Aorta (tissue), 5 donors: ENCODE measurements around the gene TECRL. TPM values are rescaled to one million over a fixed set of nuclear protein-coding genes. Genes with fewer than 3 reads are reported as not detected.

Source experiments
- ATAC-seq: fragments of 200-7000 bp; cut with Tn5 transposase; one replicate; pipeline ENCODE4 v1.9.1; 2022; ENCODE audit warnings: moderate library complexity; ENCODE audit not compliant: low FRiP score
- DNase-seq, 2 donors: peaks; one replicate each; pipeline ENCODE4 v3.0.0-alpha.2; 2020
- H3K27ac ChIP-seq, 2 donors: one replicate each; pipeline ENCODE4 v1.5.1; 2013; ENCODE audit warnings: low read length in 2 of 2, mild to moderate bottlenecking in 2 of 2, moderate library complexity in 2 of 2, control low read depth in 1 of 2, inconsistent platforms in 1 of 2, low read depth in 1 of 2
- H3K27me3 ChIP-seq, 2 donors: one replicate each; pipeline ENCODE4 v1.6.1; 2013; ENCODE audit warnings: control low read depth in 1 of 2, low read length in 1 of 2, mild to moderate bottlenecking in 1 of 2, moderate library complexity in 1 of 2; ENCODE audit not compliant: insufficient read depth in 2 of 2, control insufficient read depth in 1 of 2
- H3K36me3 ChIP-seq, 2 donors: one replicate each; pipeline ENCODE4 v1.6.1; 2013; ENCODE audit warnings: control low read depth in 1 of 2, low read length in 1 of 2, mild to moderate bottlenecking in 1 of 2; ENCODE audit not compliant: insufficient read depth in 2 of 2, control insufficient read depth in 1 of 2
- H3K4me1 ChIP-seq, 2 donors: one replicate each; pipeline ENCODE4 v1.6.1; 2013; ENCODE audit warnings: low read length in 2 of 2, control low read depth in 1 of 2, mild to moderate bottlenecking in 1 of 2, moderate library complexity in 1 of 2; ENCODE audit not compliant: insufficient read depth in 2 of 2, control insufficient read depth in 1 of 2
- H3K4me3 ChIP-seq, 2 donors: one replicate each; pipeline ENCODE4 v1.5.1; 2013; ENCODE audit warnings: low read length in 2 of 2, control low read depth in 1 of 2, mild to moderate bottlenecking in 1 of 2
- H3K9me3 ChIP-seq: one replicate; pipeline ENCODE4 v1.6.1; 2013; ENCODE audit warnings: mild to moderate bottlenecking, low read length; ENCODE audit not compliant: control insufficient read depth
- WGBS, 2 donors: extraction: QIAGEN DNeasy Blood & Tissue Kit; methylation state at CpG; one replicate each; pipeline ENCODE4 v1.1.7; 2013; 5-methylcytosine and 5-hydroxymethylcytosine counted together
- intact Hi-C, 2 donors: fragments of 100-400 bp; cut with DNase I; formaldehyde crosslinking; loops; one replicate each; pipeline versions ENCODE4 v1.14.2 to v1.15.0; 2022
- polyA plus RNA-seq, 2 donors: library from polyadenylated mRNA; stranded (reverse); fragments of 200-250 nt; gene quantifications; one replicate each; pipeline ENCODE4 v1.2.3, GENCODE V29; 2013
- total RNA-seq, 2 donors: library from RNA; stranded (reverse); fragmentation: NEBNext Ultra II Directional; extraction: Animal tissue kit (Norgen Biotek cat#: 25700); gene quantifications; one replicate each; pipeline ENCODE4 v1.2.1, GENCODE V29; 2021
- donor health status: healthy with polysubstance abuse.
- donor health status: Bipolar disorder and iron deficiency.
- donor health status: DM: no; HTN: no; CAD: no.
- donor health status: DM: no; HTN: no; CAD: no.
- donor health status: DM: yes; HTN: yes; CAD: no.

TECRL gene
- total and polyA plus RNA-seq, 4 donors, result 0.13 to 1.0 TPM; not detected in 2

GRCh38 chr4:64388252-64388651, 21.0 kb downstream of the TECRL start:
- intact Hi-C loops, result no loop called here
- DNase-seq, result no peak
- Histone ChIP-seq H3K4me1 (no peaks in the 10 kb centered on the region), H3K9me3 (peaks cover 2% of the 10 kb centered on the region), H3K36me3 (no peaks in the 10 kb centered on the region), H3K27ac (no peak overlapping the region), H3K4me3 (no peak overlapping the region), H3K27me3 (no peaks in the 10 kb centered on the region)
- ATAC-seq, result no peak
- WGBS, 2 donors, result 84 to 100% methylated on average over 1 of the region's 1 CpG

GRCh38 chr4:64385220-64385619, 24.0 kb downstream of the TECRL start:
- ATAC-seq, result no peak
- H3K36me3 ChIP-seq, result no peaks in the 10 kb centered on the region
- whole genome bisulfite sequencing, 2 donors, result 83 to 87% methylated on average over 1 of the region's 1 CpG
- H3K4me3 ChIP-seq, result no peak overlapping the region
- no peak overlapping the region for H3K27ac ChIP-seq
- H3K27me3 ChIP-seq, result no peaks in the 10 kb centered on the region
- peaks cover 2% of the 10 kb centered on the region for H3K9me3 ChIP-seq
- DNase-seq, result no peak
- intact Hi-C loops, result no loop called here
- H3K4me1 ChIP-seq, result no peaks in the 10 kb centered on the region

- no peak overlapping the region for H3K27ac ChIP-seq
- no peaks in the 10 kb centered on the region for H3K4me1 ChIP-seq
- WGBS, 2 donors, result 86 to 91% methylated on average over 1 of the region's 1 CpG
- no peak for DNase-seq
- no peak overlapping the region for H3K4me3 ChIP-seq
- ATAC-seq, result no peak
- H3K27me3 ChIP-seq, result no peaks in the 10 kb centered on the region
- no peaks in the 10 kb centered on the region for H3K36me3 ChIP-seq
- intact Hi-C loops, result no loop called here
- H3K9me3 ChIP-seq, result peaks cover 2% of the 10 kb centered on the region
These were observed 24.7 kb downstream of the TECRL start for GRCh38 chr4:64384237-64385203.

GRCh38 chr4:64368741-64369140, 40.5 kb downstream of the TECRL start:
- H3K27me3 ChIP-seq, result no peaks in the 10 kb centered on the region
- no peak for DNase-seq
- H3K9me3 ChIP-seq, result no peaks in the 10 kb centered on the region
- intact Hi-C loops, result no loop called here
- H3K36me3 ChIP-seq, result no peaks in the 10 kb centered on the region
- H3K27ac ChIP-seq, result no peak overlapping the region
- no peaks in the 10 kb centered on the region for H3K4me1 ChIP-seq
- H3K4me3 ChIP-seq, result no peak overlapping the region
- 44 to 57% methylated on average over 1 of the region's 1 CpG for WGBS, 2 donors
- ATAC-seq, result no peak

- DNase-seq (no peak), ATAC-seq (no peak)
- Histone ChIP-seq H3K9me3 (no peaks in the 10 kb centered on the region), H3K27me3 (no peaks in the 10 kb centered on the region), H3K4me1 (no peaks in the 10 kb centered on the region), H3K36me3 (no peaks in the 10 kb centered on the region), H3K27ac (no peak overlapping the region), H3K4me3 (no peak overlapping the region)
- intact Hi-C loops, result no loop called here
These were observed 47.9 kb downstream of the TECRL start for GRCh38 chr4:64361399-64361740.

GRCh38 chr4:64360664-64361398, 48.4 kb downstream of the TECRL start:
- Histone ChIP-seq H3K4me1 (no peaks in the 10 kb centered on the region), H3K36me3 (no peaks in the 10 kb centered on the region), H3K27me3 (no peaks in the 10 kb centered on the region), H3K9me3 (no peaks in the 10 kb centered on the region), H3K27ac (no peak overlapping the region), H3K4me3 (no peak overlapping the region)
- ATAC-seq (peak; percentile 41), DNase-seq (no peak)
- intact Hi-C loops, result no loop called here
- 91 to 94% methylated on average over 8 of the region's 8 CpGs for WGBS, 2 donors

- Histone ChIP-seq H3K27ac (no peak overlapping the region), H3K36me3 (no peaks in the 10 kb centered on the region), H3K4me3 (no peak overlapping the region), H3K27me3 (no peaks in the 10 kb centered on the region), H3K9me3 (no peaks in the 10 kb centered on the region), H3K4me1 (no peaks in the 10 kb centered on the region)
- WGBS, 2 donors, result 51 to 55% methylated on average over 3 of the region's 3 CpGs
- intact Hi-C loops, result no loop called here
- no peak for DNase-seq
- no peak for ATAC-seq
These were observed 49.8 kb downstream of the TECRL start for GRCh38 chr4:64359489-64359888.

GRCh38 chr4:64353904-64354303, 55.3 kb downstream of the TECRL start:
- no peak for DNase-seq
- no peak for ATAC-seq
- Histone ChIP-seq H3K4me3 (no peak overlapping the region), H3K9me3 (no peaks in the 10 kb centered on the region), H3K27ac (no peak overlapping the region), H3K4me1 (no peaks in the 10 kb centered on the region), H3K36me3 (no peaks in the 10 kb centered on the region), H3K27me3 (no peaks in the 10 kb centered on the region)
- 26 to 57% methylated on average over 2 of the region's 2 CpGs for WGBS, 2 donors
- intact Hi-C loops, result no loop called here

GRCh38 chr4:64341711-64342110, 67.5 kb downstream of the TECRL start:
- 19 to 21% methylated on average over 3 of the region's 3 CpGs for WGBS, 2 donors
- DNase-seq (no peak), ATAC-seq (peak; percentile 29)
- H3K27ac ChIP-seq, result no peak overlapping the region
- H3K4me1 ChIP-seq, result no peaks in the 10 kb centered on the region
- no peaks in the 10 kb centered on the region for H3K9me3 ChIP-seq
- H3K36me3 ChIP-seq, result no peaks in the 10 kb centered on the region
- intact Hi-C loops, result no loop called here
- H3K27me3 ChIP-seq, result no peaks in the 10 kb centered on the region
- H3K4me3 ChIP-seq, result no peak overlapping the region
